ENCODE data around the gene CARS2.

DNA sequence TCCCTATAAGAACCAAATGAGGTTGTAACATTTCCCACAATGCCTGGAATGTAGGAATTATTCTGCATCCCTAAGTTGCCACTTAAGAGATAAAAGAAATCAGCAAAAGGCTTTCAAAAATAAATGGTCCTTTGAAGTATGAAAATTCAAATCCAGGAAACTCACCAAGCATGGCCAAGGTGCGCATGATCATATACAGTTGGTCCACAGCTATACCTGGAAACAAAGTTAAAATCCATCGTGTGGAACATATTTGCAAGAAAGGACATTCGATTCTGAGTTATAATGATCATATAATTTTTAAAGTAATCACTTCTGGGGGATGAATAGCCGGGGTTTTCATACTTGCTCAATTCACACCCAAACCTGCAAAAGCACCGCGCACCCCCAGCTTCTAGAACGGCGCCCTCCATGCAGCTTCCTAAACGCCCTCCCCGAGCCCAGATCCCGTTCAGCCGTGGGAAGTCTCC lies 525 bp downstream of the CARS2 start:
- TF ChIP-seq, protein P1, sequence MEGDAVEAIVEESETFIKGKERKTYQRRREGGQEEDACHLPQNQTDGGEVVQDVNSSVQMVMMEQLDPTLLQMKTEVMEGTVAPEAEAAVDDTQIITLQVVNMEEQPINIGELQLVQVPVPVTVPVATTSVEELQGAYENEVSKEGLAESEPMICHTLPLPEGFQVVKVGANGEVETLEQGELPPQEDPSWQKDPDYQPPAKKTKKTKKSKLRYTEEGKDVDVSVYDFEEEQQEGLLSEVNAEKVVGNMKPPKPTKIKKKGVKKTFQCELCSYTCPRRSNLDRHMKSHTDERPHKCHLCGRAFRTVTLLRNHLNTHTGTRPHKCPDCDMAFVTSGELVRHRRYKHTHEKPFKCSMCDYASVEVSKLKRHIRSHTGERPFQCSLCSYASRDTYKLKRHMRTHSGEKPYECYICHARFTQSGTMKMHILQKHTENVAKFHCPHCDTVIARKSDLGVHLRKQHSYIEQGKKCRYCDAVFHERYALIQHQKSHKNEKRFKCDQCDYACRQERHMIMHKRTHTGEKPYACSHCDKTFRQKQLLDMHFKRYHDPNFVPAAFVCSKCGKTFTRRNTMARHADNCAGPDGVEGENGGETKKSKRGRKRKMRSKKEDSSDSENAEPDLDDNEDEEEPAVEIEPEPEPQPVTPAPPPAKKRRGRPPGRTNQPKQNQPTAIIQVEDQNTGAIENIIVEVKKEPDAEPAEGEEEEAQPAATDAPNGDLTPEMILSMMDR (IDR thresholded peaks at IDR 0.05): no peak
- no peak for TF ChIP-seq POLR2AphosphoS5 (IDR thresholded peaks at IDR 0.05; ENCODE audit: low read depth, low read length)
- TF ChIP-seq, protein P2, sequence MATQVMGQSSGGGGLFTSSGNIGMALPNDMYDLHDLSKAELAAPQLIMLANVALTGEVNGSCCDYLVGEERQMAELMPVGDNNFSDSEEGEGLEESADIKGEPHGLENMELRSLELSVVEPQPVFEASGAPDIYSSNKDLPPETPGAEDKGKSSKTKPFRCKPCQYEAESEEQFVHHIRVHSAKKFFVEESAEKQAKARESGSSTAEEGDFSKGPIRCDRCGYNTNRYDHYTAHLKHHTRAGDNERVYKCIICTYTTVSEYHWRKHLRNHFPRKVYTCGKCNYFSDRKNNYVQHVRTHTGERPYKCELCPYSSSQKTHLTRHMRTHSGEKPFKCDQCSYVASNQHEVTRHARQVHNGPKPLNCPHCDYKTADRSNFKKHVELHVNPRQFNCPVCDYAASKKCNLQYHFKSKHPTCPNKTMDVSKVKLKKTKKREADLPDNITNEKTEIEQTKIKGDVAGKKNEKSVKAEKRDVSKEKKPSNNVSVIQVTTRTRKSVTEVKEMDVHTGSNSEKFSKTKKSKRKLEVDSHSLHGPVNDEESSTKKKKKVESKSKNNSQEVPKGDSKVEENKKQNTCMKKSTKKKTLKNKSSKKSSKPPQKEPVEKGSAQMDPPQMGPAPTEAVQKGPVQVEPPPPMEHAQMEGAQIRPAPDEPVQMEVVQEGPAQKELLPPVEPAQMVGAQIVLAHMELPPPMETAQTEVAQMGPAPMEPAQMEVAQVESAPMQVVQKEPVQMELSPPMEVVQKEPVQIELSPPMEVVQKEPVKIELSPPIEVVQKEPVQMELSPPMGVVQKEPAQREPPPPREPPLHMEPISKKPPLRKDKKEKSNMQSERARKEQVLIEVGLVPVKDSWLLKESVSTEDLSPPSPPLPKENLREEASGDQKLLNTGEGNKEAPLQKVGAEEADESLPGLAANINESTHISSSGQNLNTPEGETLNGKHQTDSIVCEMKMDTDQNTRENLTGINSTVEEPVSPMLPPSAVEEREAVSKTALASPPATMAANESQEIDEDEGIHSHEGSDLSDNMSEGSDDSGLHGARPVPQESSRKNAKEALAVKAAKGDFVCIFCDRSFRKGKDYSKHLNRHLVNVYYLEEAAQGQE (IDR thresholded peaks at IDR 0.05; ENCODE audit: insufficient read depth in 1 of 2, low read depth in 2 of 2, low read length in 1 of 2): no peak
- TF ChIP-seq SIN3A (IDR thresholded peaks at IDR 0.05; ENCODE audit: borderline replicate concordance, insufficient read depth, low read depth, low read length): no peak
